Measurements from ENCODE around the gene DLK2.
A peak's percentile ranks its signal among the peaks of the same experiment; 100 is the strongest.

DLK2 gene

GRCh38 chr6:43442935-43443334 is 12.4 kb downstream of the DLK2 start:
- TF ChIP-seq CTCF (IDR thresholded peaks at IDR 0.05; ENCODE audit: low read depth, low read length, missing control alignments) = no peak

GRCh38 chr6:43437700-43438099 is 17.6 kb downstream of the DLK2 start:
- TF ChIP-seq CTCF (IDR thresholded peaks at IDR 0.05; ENCODE audit: low read depth, low read length, missing control alignments) = no peak
- no peak overlapping the region for H3K4me3 ChIP-seq (replicated peaks; ENCODE audit: low read depth, low read length)
- DNase-seq (ENCODE audit: extremely low read depth, low read depth) = no peak

More at GRCh38 chr6:43442935-43443334, 12.4 kb downstream of the DLK2 start:
- no peak overlapping the region for H3K4me3 ChIP-seq (replicated peaks; ENCODE audit: low read depth, low read length)
- no peak for DNase-seq (ENCODE audit: extremely low read depth, low read depth)

GRCh38 chr6:43436577-43437282 is 18.6 kb downstream of the DLK2 start:
- no peak for TF ChIP-seq CTCF (IDR thresholded peaks at IDR 0.05; ENCODE audit: low read depth, low read length, missing control alignments)
- H3K4me3 ChIP-seq (replicated peaks; ENCODE audit: low read depth, low read length) = no peak overlapping the region
- peak; percentile 78 for DNase-seq (ENCODE audit: extremely low read depth, low read depth)

GRCh38 chr6:43435682-43436437 is 19.5 kb downstream of the DLK2 start:
- no peak for DNase-seq (ENCODE audit: extremely low read depth, low read depth)

GRCh38 chr6:43434943-43435342 is 20.4 kb downstream of the DLK2 start:
- DNase-seq (ENCODE audit: extremely low read depth, low read depth) = no peak
- no peak for TF ChIP-seq CTCF (IDR thresholded peaks at IDR 0.05; ENCODE audit: low read depth, low read length, missing control alignments)
- no peak overlapping the region for H3K4me3 ChIP-seq (replicated peaks; ENCODE audit: low read depth, low read length)

More at GRCh38 chr6:43435682-43436437, 19.5 kb downstream of the DLK2 start:
- TF ChIP-seq CTCF (IDR thresholded peaks at IDR 0.05; ENCODE audit: low read depth, low read length, missing control alignments) = no peak
- no peak overlapping the region for H3K4me3 ChIP-seq (replicated peaks; ENCODE audit: low read depth, low read length)

- no peak for TF ChIP-seq CTCF (IDR thresholded peaks at IDR 0.05; ENCODE audit: low read depth, low read length, missing control alignments)
- no peak overlapping the region for H3K4me3 ChIP-seq (replicated peaks; ENCODE audit: low read depth, low read length)
- no peak for DNase-seq (ENCODE audit: extremely low read depth, low read depth)
These were observed 21.1 kb downstream of the DLK2 start for GRCh38 chr6:43434001-43434840.
